ENCODE measurements around the gene ALKBH1.

DNA sequence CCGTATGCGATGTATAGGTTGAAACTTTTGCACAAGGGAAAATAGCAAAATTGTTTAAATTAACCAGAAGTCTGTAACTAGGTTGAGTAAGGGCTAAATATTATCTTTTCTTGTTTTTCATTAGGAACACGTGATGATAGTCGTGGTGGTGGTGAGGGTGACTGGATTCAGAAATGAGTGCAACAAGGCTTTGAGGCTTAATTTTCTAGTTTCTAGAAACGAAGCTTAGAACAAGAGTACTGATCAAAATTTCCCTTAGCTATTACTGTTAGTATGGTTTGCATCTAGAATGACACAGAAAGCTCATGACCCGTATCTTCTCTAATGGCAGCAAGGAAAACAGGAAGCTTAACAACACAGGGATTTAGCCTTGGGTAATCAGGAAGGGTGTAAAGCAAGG, 7.1 kb upstream of the ALKBH1 start:
- TF ChIP-seq, protein P1, sequence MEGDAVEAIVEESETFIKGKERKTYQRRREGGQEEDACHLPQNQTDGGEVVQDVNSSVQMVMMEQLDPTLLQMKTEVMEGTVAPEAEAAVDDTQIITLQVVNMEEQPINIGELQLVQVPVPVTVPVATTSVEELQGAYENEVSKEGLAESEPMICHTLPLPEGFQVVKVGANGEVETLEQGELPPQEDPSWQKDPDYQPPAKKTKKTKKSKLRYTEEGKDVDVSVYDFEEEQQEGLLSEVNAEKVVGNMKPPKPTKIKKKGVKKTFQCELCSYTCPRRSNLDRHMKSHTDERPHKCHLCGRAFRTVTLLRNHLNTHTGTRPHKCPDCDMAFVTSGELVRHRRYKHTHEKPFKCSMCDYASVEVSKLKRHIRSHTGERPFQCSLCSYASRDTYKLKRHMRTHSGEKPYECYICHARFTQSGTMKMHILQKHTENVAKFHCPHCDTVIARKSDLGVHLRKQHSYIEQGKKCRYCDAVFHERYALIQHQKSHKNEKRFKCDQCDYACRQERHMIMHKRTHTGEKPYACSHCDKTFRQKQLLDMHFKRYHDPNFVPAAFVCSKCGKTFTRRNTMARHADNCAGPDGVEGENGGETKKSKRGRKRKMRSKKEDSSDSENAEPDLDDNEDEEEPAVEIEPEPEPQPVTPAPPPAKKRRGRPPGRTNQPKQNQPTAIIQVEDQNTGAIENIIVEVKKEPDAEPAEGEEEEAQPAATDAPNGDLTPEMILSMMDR (IDR thresholded peaks at IDR 0.05; ENCODE audit: low read depth, low read length): no peak
- TF ChIP-seq MYC (IDR thresholded peaks at IDR 0.05; ENCODE audit: low read depth, low read length): no peak
- TF ChIP-seq POLR2A (IDR thresholded peaks at IDR 0.05; ENCODE audit: extremely low read depth, insufficient read length): no peak
- TF ChIP-seq, protein P2, sequence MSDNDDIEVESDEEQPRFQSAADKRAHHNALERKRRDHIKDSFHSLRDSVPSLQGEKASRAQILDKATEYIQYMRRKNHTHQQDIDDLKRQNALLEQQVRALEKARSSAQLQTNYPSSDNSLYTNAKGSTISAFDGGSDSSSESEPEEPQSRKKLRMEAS (IDR thresholded peaks at IDR 0.05; ENCODE audit: low read depth, low read length): no peak

Data from NB4 (cell line).